Tracheal epithelial cell (primary cell): ENCODE results near the gene P2RY2. TPM values are rescaled to one million over a fixed set of nuclear protein-coding genes. Genes with fewer than 3 reads are reported as not detected.

Experiments
- total RNA-seq: library from RNA; depleted of rRNA; stranded (reverse); fragments of >200 nt; gene quantifications from 2 replicates; pipeline ENCODE4 v1.2.1, GENCODE V29; 2014

The P2RY2 gene
- 7.5 and 19.8 TPM in 2 replicates for total RNA-seq

GRCh38 chr11:73218106-73218829 is at the start of gene P2RY2:
P2RY2 (plus strand) TSS chr11:73218281; CDS start chr11:73234160, 15,879 bp downstream.

GRCh38 chr11:73271936-73272679 is 54.0 kb downstream of the P2RY2 start, which contains the start of gene P2RY6:
P2RY6 (plus strand) TSS chr11:73272338; CDS start chr11:73296519, 24,181 bp downstream.

Other genes starting within 250 kb of the P2RY2 start
- gene FCHSD2, start 76.0 kb upstream of the P2RY2 start, total RNA-seq = 6.5 and 6.8 TPM in 2 replicates
- gene P2RY6, start 54.1 kb downstream of the P2RY2 start, total RNA-seq = 0.21 and 0.96 TPM in 2 replicates
- gene ARHGEF17, start 90.0 kb downstream of the P2RY2 start, total RNA-seq = 5.8 and 7.0 TPM in 2 replicates
- 3.0 and 10.1 TPM in 2 replicates for gene RELT, start 158.1 kb downstream of the P2RY2 start, total RNA-seq